ENCODE measurements around the gene PCDHB15.
"Not testable (repeated sequence)": the region's sequence is repeated elsewhere in the genome, so short reads cannot be mapped to it uniquely, and the experiment has no call there.

Gene PCDHB15
- total RNA-seq: 0 to 0.07 (median 0) reads per million in 18 experiments

- no peak for DNase-seq
Observed at GRCh38 chr5:141245250-141245717, at the start of gene PCDHB15. Gene PCDHB15, plus strand, starts transcription at chr5:141245395. Its CDS starts 184 bp downstream, at chr5:141245579.

GRCh38 chr5:141196363-141196762 lies 48.8 kb upstream of the PCDHB15 start:
- DNase-seq: no peak

- DNase-seq: no peak
Observed at GRCh38 chr5:141199359-141200235, 45.6 kb upstream of the PCDHB15 start, which contains the start of gene PCDHB11. Gene PCDHB11, plus strand, starts transcription at chr5:141199627. Its CDS starts 148 bp downstream, at chr5:141199775.

GRCh38 chr5:141201126-141201525 lies 44.1 kb upstream of the PCDHB15 start:
- DNase-seq: not testable (repeated sequence)

GRCh38 chr5:141201646-141202045 lies 43.5 kb upstream of the PCDHB15 start:
- not testable (repeated sequence) for DNase-seq

- no peak for DNase-seq
Observed at GRCh38 chr5:141208478-141208877, 36.7 kb upstream of the PCDHB15 start, which contains the start of gene PCDHB12. Gene PCDHB12, plus strand, starts transcription at chr5:141208719. Its CDS starts 189 bp downstream, at chr5:141208908.

GRCh38 chr5:141210281-141210680 lies 34.9 kb upstream of the PCDHB15 start:
- not testable (repeated sequence) for DNase-seq

- not testable (repeated sequence) for DNase-seq
Observed at GRCh38 chr5:141210849-141211248, 34.3 kb upstream of the PCDHB15 start.

- DNase-seq: not testable (repeated sequence)
Observed at GRCh38 chr5:141213656-141214339, 31.4 kb upstream of the PCDHB15 start, which contains the start of gene PCDHB13. Gene PCDHB13, plus strand, starts transcription at chr5:141213919. Its CDS starts 205 bp downstream, at chr5:141214124.

- DNase-seq: not testable (repeated sequence)
Observed at GRCh38 chr5:141214583-141214982, 30.6 kb upstream of the PCDHB15 start.

GRCh38 chr5:141215504-141215903 lies 29.7 kb upstream of the PCDHB15 start:
- DNase-seq: not testable (repeated sequence)

- DNase-seq: not testable (repeated sequence)
Observed at GRCh38 chr5:141216035-141216434, 29.2 kb upstream of the PCDHB15 start.

GRCh38 chr5:141223112-141223783 lies 21.9 kb upstream of the PCDHB15 start, which contains the start of gene PCDHB14:
Gene PCDHB14, plus strand, starts transcription at chr5:141223343. Its CDS starts 163 bp downstream, at chr5:141223506.
- no peak for DNase-seq

- not testable (repeated sequence) for DNase-seq
Observed at GRCh38 chr5:141224844-141225243, 20.4 kb upstream of the PCDHB15 start.

- DNase-seq: not testable (repeated sequence)
Observed at GRCh38 chr5:141225421-141225820, 19.8 kb upstream of the PCDHB15 start.

GRCh38 chr5:141234109-141234667 lies 11.0 kb upstream of the PCDHB15 start:
- no peak for DNase-seq

- not testable (repeated sequence) for DNase-seq
Observed at GRCh38 chr5:141235922-141236321, 9.3 kb upstream of the PCDHB15 start.

- DNase-seq: no peak
Observed at GRCh38 chr5:141236516-141237313, 8.5 kb upstream of the PCDHB15 start.

- DNase-seq: no peak
Observed at GRCh38 chr5:141241496-141241895, 3.7 kb upstream of the PCDHB15 start.

- not testable (repeated sequence) for DNase-seq
Observed at GRCh38 chr5:141246971-141247370, 1.8 kb downstream of the PCDHB15 start.

GRCh38 chr5:141247434-141247833 lies 2.2 kb downstream of the PCDHB15 start:
- not testable (repeated sequence) for DNase-seq
